Tibial nerve (tissue), 4 donors: Measurements from ENCODE around the gene CTDSPL. TPM values are rescaled to one million over a fixed set of nuclear protein-coding genes. Genes with fewer than 3 reads are reported as not detected.

Experiments
- DNase-seq, 2 donors: peaks; one replicate each; pipeline ENCODE4 v3.0.0-alpha.2; 2019; ENCODE audit warnings: low spot score in 2 of 2
- H3K27ac ChIP-seq, 4 donors: fragments of 200-600 bp; sonication (generic) in 3 of 4; one replicate each; pipeline ENCODE4 v1.5.1; 2017 to 2019; ENCODE audit warnings: mild to moderate bottlenecking in 1 of 4
- H3K27me3 ChIP-seq, 2 donors: fragments of 200-600 bp; sonication (generic) in 1 of 2; one replicate each; pipeline versions ENCODE4 v1.5.1 to v1.6.0; 2017 to 2019
- H3K36me3 ChIP-seq, 3 donors: fragments of 200-600 bp; sonication (generic); one replicate each; pipeline ENCODE4 v1.5.1; 2018 to 2019
- H3K4me1 ChIP-seq, 4 donors: fragments of 200-600 bp; sonication (generic) in 3 of 4; one replicate each; pipeline ENCODE4 v1.5.1; 2017 to 2019
- H3K4me3 ChIP-seq, 4 donors: fragments of 200-600 bp; sonication (generic) in 3 of 4; one replicate each; pipeline ENCODE4 v1.5.1; 2017 to 2019; ENCODE audit warnings: mild to moderate bottlenecking in 1 of 4, moderate library complexity in 1 of 4
- H3K9me3 ChIP-seq, 4 donors: fragments of 200-600 bp; sonication (generic) in 3 of 4; one replicate each; pipeline ENCODE4 v1.5.1; 2017 to 2019
- CTCF ChIP-seq, 5 experiments: fragments of 200-600 bp in 3 of 5; fragments of 450-650 bp in 2 of 5; sonication (generic) in 3 of 5; IDR thresholded peaks; one replicate each; pipeline ENCODE4 v1.5.1; 2016 to 2019; ENCODE audit warnings: antibody characterized with exemption in 5 of 5, mild to moderate bottlenecking in 3 of 5, moderate library complexity in 2 of 5
- EP300 ChIP-seq, 2 donors: sonication (generic); formaldehyde crosslinking; IDR thresholded peaks; one replicate each; pipeline ENCODE4 v1.6.1; 2017; ENCODE audit warnings: antibody characterized with exemption in 2 of 2, mild to moderate bottlenecking in 1 of 2
- POLR2A ChIP-seq, 2 donors: fragments of 450-650 bp; IDR thresholded peaks; one replicate each; pipeline ENCODE4 v1.6.1; 2017; ENCODE audit warnings: antibody characterized with exemption in 2 of 2, mild to moderate bottlenecking in 2 of 2, moderate library complexity in 2 of 2
- WGBS, 2 donors: methylation state at CpG; one replicate each; pipeline ENCODE4 v1.1.5; 2018; 5-methylcytosine and 5-hydroxymethylcytosine counted together
- total RNA-seq, 4 donors: library from RNA; depleted of rRNA; stranded (reverse); fragments of >200 nt; gene quantifications; one replicate each; pipeline ENCODE4 v1.1.0, GENCODE V29; 2016

CTDSPL gene
- total RNA-seq, 4 donors from 2014 or later = 31.8 to 87.0 (median 49.0) TPM

- 68 to 74% methylated on average over 3 of the region's 3 CpGs for WGBS, 2 donors
- TF ChIP-seq EP300 (IDR thresholded peaks at IDR 0.05) = no peak
- no peak for TF ChIP-seq POLR2A (IDR thresholded peaks at IDR 0.05)
- no peak for TF ChIP-seq CTCF (IDR thresholded peaks at IDR 0.05)
Observed at GRCh38 chr3:37932505-37932904, 70.8 kb downstream of the CTDSPL start.

GRCh38 chr3:37934631-37935289 lies 73.1 kb downstream of the CTDSPL start:
- no peak for DNase-seq
- Histone ChIP-seq H3K9me3 (no peaks in the 10 kb centered on the region), H3K27ac (peak overlapping the region in 2 of 4 donors; percentile 80 to 85), H3K36me3 (no peaks in the 10 kb centered on the region), H3K27me3 (no peaks in the 10 kb centered on the region), H3K4me1 (peaks cover 0 to 88% (median 42%) of the 10 kb centered on the region in 4 donors), H3K4me3 (no peak overlapping the region)
- WGBS, 2 donors = 55 to 64% methylated on average over 8 of the region's 8 CpGs
- no peak for TF ChIP-seq EP300 (IDR thresholded peaks at IDR 0.05)
- no peak for TF ChIP-seq POLR2A (IDR thresholded peaks at IDR 0.05)

More at GRCh38 chr3:37932505-37932904, 70.8 kb downstream of the CTDSPL start:
- peaks cover 0 to 73% (median 29%) of the 10 kb centered on the region in 4 donors for H3K4me1 ChIP-seq
- peak overlapping the region; percentile 5 to 37 (median 30) for H3K27ac ChIP-seq
- peaks cover 0 to 8% (median 4%) of the 10 kb centered on the region in 4 donors for H3K9me3 ChIP-seq
- DNase-seq = no peak
- no peak overlapping the region for H3K4me3 ChIP-seq
- H3K27me3 ChIP-seq = no peaks in the 10 kb centered on the region
- H3K36me3 ChIP-seq = no peaks in the 10 kb centered on the region

- peaks cover 0 to 92% (median 45%) of the 10 kb centered on the region in 4 donors for H3K4me1 ChIP-seq
- H3K27me3 ChIP-seq = no peaks in the 10 kb centered on the region
- H3K4me3 ChIP-seq = no peak overlapping the region
- no peaks in the 10 kb centered on the region for H3K36me3 ChIP-seq
- DNase-seq = no peak
- no peaks in the 10 kb centered on the region for H3K9me3 ChIP-seq
- TF ChIP-seq EP300 (IDR thresholded peaks at IDR 0.05) (no peak), POLR2A (IDR thresholded peaks at IDR 0.05) (no peak), CTCF (IDR thresholded peaks at IDR 0.05) (no peak)
- peak overlapping the region in 3 of 4 donors; percentile 61 to 85 (median 80) for H3K27ac ChIP-seq
- 0% methylated on average over 1 of the region's 1 CpG for WGBS, 2 donors
Observed at GRCh38 chr3:37935290-37935668, 73.6 kb downstream of the CTDSPL start.

- Histone ChIP-seq H3K36me3 (no peaks in the 10 kb centered on the region), H3K4me1 (peaks cover 0 to 93% (median 52%) of the 10 kb centered on the region in 4 donors), H3K27ac (peak overlapping the region; percentile 7 to 85 (median 70)), H3K4me3 (no peak overlapping the region), H3K27me3 (no peaks in the 10 kb centered on the region), H3K9me3 (no peaks in the 10 kb centered on the region)
- WGBS, 2 donors = 28 to 30% methylated on average over 9 of the region's 9 CpGs
- TF ChIP-seq EP300 (IDR thresholded peaks at IDR 0.05) (peak in 1 of 2 donors; percentile 11), CTCF (IDR thresholded peaks at IDR 0.05) (no peak)
- no peak for DNase-seq
Observed at GRCh38 chr3:37935756-37936666, 74.3 kb downstream of the CTDSPL start.

- Histone ChIP-seq H3K27me3 (no peaks in the 10 kb centered on the region), H3K36me3 (no peaks in the 10 kb centered on the region), H3K27ac (peak overlapping the region; percentile 34 to 85 (median 68)), H3K4me1 (peaks cover 0 to 93% (median 58%) of the 10 kb centered on the region in 4 donors), H3K4me3 (no peak overlapping the region), H3K9me3 (no peaks in the 10 kb centered on the region)
- no peak for DNase-seq
- TF ChIP-seq POLR2A (IDR thresholded peaks at IDR 0.05) (no peak), CTCF (IDR thresholded peaks at IDR 0.05) (no peak), EP300 (IDR thresholded peaks at IDR 0.05) (no peak)
- 69 to 78% methylated on average over 6 of the region's 6 CpGs for WGBS, 2 donors
Observed at GRCh38 chr3:37937156-37937555, 75.5 kb downstream of the CTDSPL start.
